GM23338 (cell line): Measurements from ENCODE around the gene S100A7A. TPM values are rescaled to one million over a fixed set of nuclear protein-coding genes. Genes with fewer than 3 reads are reported as not detected.

ENCODE experiments used
- ATAC-seq: fragments of 200-7000 bp; cut with Tn5 transposase; 3 replicates; pipeline ENCODE4 v1.9.1; 2020
- DNase-seq: peaks from one replicate; pipeline ENCODE4 v3.0.0-alpha.2; 2015; ENCODE audit warnings: low spot score
- H2AFZ ChIP-seq: fragments of 200-600 bp; sonication (generic); 2 replicates; pipeline ENCODE4 v1.8.0; 2016; ENCODE audit warnings: antibody characterized with exemption, mild to moderate bottlenecking, moderate library complexity
- H3F3A ChIP-seq: fragments of 200-600 bp; sonication (generic); replicated peaks from 2 replicates; pipeline ENCODE4 v1.8.0; 2017; ENCODE audit warnings: antibody characterized with exemption, mixed run types, low read depth
- H3K27ac ChIP-seq: fragments of 200-600 bp; sonication (generic); 2 replicates; pipeline ENCODE4 v1.6.1; 2016; ENCODE audit warnings: low read depth
- H3K27me3 ChIP-seq: fragments of 200-600 bp; sonication (generic); 2 replicates; pipeline ENCODE4 v1.8.0; 2016; ENCODE audit warnings: mild to moderate bottlenecking, mixed run types, moderate library complexity; ENCODE audit not compliant: insufficient read depth
- H3K36me3 ChIP-seq: fragments of 200-600 bp; sonication (generic); 2 replicates; pipeline ENCODE4 v1.8.0; 2016; ENCODE audit warnings: mild to moderate bottlenecking; ENCODE audit not compliant: insufficient read depth
- H3K4me1 ChIP-seq: fragments of 200-600 bp; sonication (generic); 2 replicates; pipeline ENCODE4 v1.8.0; 2016; ENCODE audit warnings: mild to moderate bottlenecking, moderate library complexity; ENCODE audit not compliant: insufficient read depth
- H3K4me2 ChIP-seq: fragments of 200-600 bp; sonication (generic); 2 replicates; pipeline ENCODE4 v1.7.1; 2017; ENCODE audit warnings: mixed run types
- H3K4me3 ChIP-seq: fragments of 200-600 bp; sonication (generic); 2 replicates; pipeline ENCODE4 v1.6.1; 2016; ENCODE audit warnings: mixed run types
- H3K79me2 ChIP-seq: fragments of 200-600 bp; sonication (generic); replicated peaks from 2 replicates; pipeline ENCODE4 v1.8.0; 2017; ENCODE audit warnings: mild to moderate bottlenecking; ENCODE audit not compliant: insufficient read depth
- H3K9me2 ChIP-seq: fragments of 200-600 bp; sonication (generic); 2 replicates; pipeline ENCODE4 v1.8.0; 2017; ENCODE audit not compliant: insufficient read depth
- H4K20me1 ChIP-seq: fragments of 200-600 bp; sonication (generic); replicated peaks from 2 replicates; pipeline ENCODE4 v1.8.0; 2017; ENCODE audit warnings: mild to moderate bottlenecking; ENCODE audit not compliant: insufficient read depth
- H3K27ac Mint-ChIP-seq: 2 replicates; pipeline ENCODE4 v1.8.0; 2020; ENCODE audit warnings: inconsistent platforms, mild to moderate bottlenecking, moderate library complexity, mixed read lengths
- H3K27me3 Mint-ChIP-seq: 3 replicates; pipeline ENCODE4 v1.8.0; 2022; ENCODE audit warnings: low read depth, mild to moderate bottlenecking, moderate library complexity, mixed read lengths, inconsistent platforms; ENCODE audit not compliant: insufficient read depth, poor library complexity
- H3K36me3 Mint-ChIP-seq: 3 replicates; pipeline ENCODE4 v1.8.0; 2021; ENCODE audit warnings: low read depth, mild to moderate bottlenecking, inconsistent platforms, moderate library complexity, mixed read lengths
- H3K4me1 Mint-ChIP-seq: 3 replicates; pipeline ENCODE4 v1.8.0; 2020; ENCODE audit warnings: mild to moderate bottlenecking, inconsistent platforms, mixed read lengths
- H3K4me3 Mint-ChIP-seq: 3 replicates; pipeline ENCODE4 v1.8.0; 2021; ENCODE audit warnings: moderate library complexity, mild to moderate bottlenecking, inconsistent platforms, mixed read lengths
- H3K9me3 Mint-ChIP-seq: 3 replicates; pipeline ENCODE4 v1.8.0; 2020; ENCODE audit warnings: moderate library complexity, mild to moderate bottlenecking, inconsistent platforms, mixed read lengths
- CTCF ChIP-seq, 2 experiments: fragments of 200-600 bp in 1 of 2; sonication (generic) in 1 of 2; conservative IDR thresholded peaks; 2 replicates each; pipeline versions ENCODE4 v1.5.1 to v1.6.1; 2016 to 2017; ENCODE audit warnings: antibody characterized with exemption in 2 of 2, low read depth in 2 of 2, mild to moderate bottlenecking in 2 of 2, moderate library complexity in 1 of 2
- ETS1 ChIP-seq: IDR thresholded peaks from 2 replicates; pipeline ENCODE4 v1.6.1; 2016; ENCODE audit warnings: antibody characterized with exemption
- JUNB ChIP-seq: IDR thresholded peaks from one replicate; pipeline ENCODE4 v1.6.1; 2016; ENCODE audit warnings: antibody characterized with exemption; ENCODE audit not compliant: unreplicated experiment
- NANOG ChIP-seq: IDR thresholded peaks from 2 replicates; pipeline ENCODE4 v1.6.1; 2016; ENCODE audit warnings: antibody characterized with exemption, borderline replicate concordance
- ZNF114 ChIP-seq: fragments of 250-450 bp; sonication (Bioruptor Pico); IDR thresholded peaks from 2 replicates; pipeline ENCODE4 v1.5.0; 2020; ENCODE audit warnings: mild to moderate bottlenecking, moderate library complexity
- ZNF331 ChIP-seq: fragments of 250-450 bp; sonication (Bioruptor Pico); IDR thresholded peaks from 2 replicates; pipeline ENCODE4 v1.5.0; 2020; ENCODE audit warnings: low read depth, mild to moderate bottlenecking, moderate library complexity
- ZNF462 ChIP-seq: fragments of 250-450 bp; sonication (Bioruptor Pico); IDR thresholded peaks from 2 replicates; pipeline ENCODE4 v1.5.0; 2020; ENCODE audit warnings: mild to moderate bottlenecking, moderate library complexity
- polyA plus RNA-seq: library from polyadenylated mRNA; unstranded; fragments of >200 nt; fragmentation: Nextera tagmentation; extraction: Ambion mirVana; gene quantifications from 2 replicates; pipeline ENCODE4 v1.2.1, GENCODE V29; 2016
- total RNA-seq: library from RNA; depleted of rRNA; stranded (reverse); fragments of >200 nt; shearing (Covaris generic); gene quantifications from 2 replicates; pipeline ENCODE4 v1.2.3, GENCODE V29; 2014

S100A7A gene
- total and polyA plus RNA-seq, 2 experiments from 2014 or later, result not detected

- no peak for TF ChIP-seq ZNF462 (CRISPR knock-in tag)
- TF ChIP-seq CTCF (conservative IDR thresholded peaks at IDR 0.05; ENCODE audit: low read depth in 2 of 2), result no peak
- TF ChIP-seq NANOG, result no peak
Observed at GRCh38 chr1:153395776-153396175, 20.5 kb upstream of the S100A7A start (continued).

- no peaks in the 10 kb centered on the region for H3K36me3 Mint-ChIP-seq
- H3K27ac Mint-ChIP-seq, result no peak overlapping the region
- Histone ChIP-seq H3K79me2 (no peaks in the 10 kb centered on the region), H3K4me3 (no peak overlapping the region), H3K27ac (no peak overlapping the region), H3K4me1 (no peaks in the 10 kb centered on the region), H3K27me3 (no peaks in the 10 kb centered on the region), H3K36me3 (no peaks in the 10 kb centered on the region), H3K4me2 (no peak overlapping the region), H3F3A (no peaks in the 10 kb centered on the region), H4K20me1 (no peaks in the 10 kb centered on the region), H2AFZ (no peak overlapping the region), H3K9me2 (no peaks in the 10 kb centered on the region)
- H3K27me3 Mint-ChIP-seq, result peaks cover 5% of the 10 kb centered on the region
- ATAC-seq, result no peak
- H3K4me3 Mint-ChIP-seq, result no peak overlapping the region
- peaks cover 2% of the 10 kb centered on the region; the same call in 1 of the 3 replicates for H3K4me1 Mint-ChIP-seq
- no peaks in the 10 kb centered on the region for H3K9me3 Mint-ChIP-seq
- no peak for DNase-seq
- TF ChIP-seq ETS1 (no peak), JUNB (no peak), ZNF462 (CRISPR knock-in tag) (no peak), ZNF114 (CRISPR knock-in tag) (no peak), ZNF331 (CRISPR knock-in tag) (no peak)
Observed at GRCh38 chr1:153396461-153396860, 19.9 kb upstream of the S100A7A start.
